Stimulated activated CD4-positive, alpha-beta T cell treated with anti-CD3 and anti-CD28 coated beads, Interleukin-1b, Interleukin-23, amount 100 ng/mL, for 4 hours (primary cell): ENCODE data around the gene DNAJC25.
"Not testable (repeated sequence)": the region's sequence is repeated elsewhere in the genome, so short reads cannot be mapped to it uniquely, and the experiment has no call there.

Experiments used
- DNase-seq, 2 donors: peaks; one replicate each; pipeline ENCODE4 v3.0.0-alpha.2; 2020; ENCODE audit warnings: low read depth in 2 of 2

Gene DNAJC25

GRCh38 chr9:111631214-111631971, at the start of gene DNAJC25:
Gene DNAJC25 (plus strand): TSS chr9:111631334. CDS start chr9:111631408, 74 bp downstream.
- peak; percentile 90 to 93 for DNase-seq

- DNase-seq, result no peak
These were observed 48.2 kb upstream of the DNAJC25 start for GRCh38 chr9:111582888-111583287.

GRCh38 chr9:111586378-111586777, 44.8 kb upstream of the DNAJC25 start:
- DNase-seq, result no peak

- no peak for DNase-seq
These were observed 42.3 kb upstream of the DNAJC25 start for GRCh38 chr9:111588846-111589245.

- DNase-seq, result peak; percentile 28 to 43
These were observed 33.0 kb upstream of the DNAJC25 start for GRCh38 chr9:111597852-111598732.

- no peak for DNase-seq
These were observed 32.4 kb upstream of the DNAJC25 start for GRCh38 chr9:111598733-111599091.

- peak in 1 of 2 donors; percentile 5 for DNase-seq
These were observed 31.8 kb upstream of the DNAJC25 start, which contains the start of gene PTGR1 for GRCh38 chr9:111599092-111599954. Gene PTGR1 (minus strand): TSS chr9:111599647. CDS start chr9:111597422, 2,225 bp downstream.

GRCh38 chr9:111599955-111600343, 31.2 kb upstream of the DNAJC25 start:
- no peak for DNase-seq

- DNase-seq, result no peak
These were observed 29.7 kb upstream of the DNAJC25 start for GRCh38 chr9:111601237-111602018.

- DNase-seq, result no peak
These were observed 28.1 kb upstream of the DNAJC25 start for GRCh38 chr9:111603041-111603440.

- DNase-seq, result no peak
These were observed 27.0 kb upstream of the DNAJC25 start for GRCh38 chr9:111604054-111604615.

- no peak for DNase-seq
These were observed 26.0 kb upstream of the DNAJC25 start for GRCh38 chr9:111605041-111605559.

GRCh38 chr9:111610149-111610548, 21.0 kb upstream of the DNAJC25 start:
- no peak for DNase-seq

- DNase-seq, result no peak
These were observed 20.3 kb upstream of the DNAJC25 start for GRCh38 chr9:111610845-111611244.

- no peak for DNase-seq
These were observed 17.6 kb upstream of the DNAJC25 start for GRCh38 chr9:111613436-111614040.

- DNase-seq, result no peak
These were observed 15.2 kb upstream of the DNAJC25 start for GRCh38 chr9:111615928-111616327.

GRCh38 chr9:111617349-111617748, 13.8 kb upstream of the DNAJC25 start:
- DNase-seq, result not testable (repeated sequence)

- no peak for DNase-seq
These were observed 9.1 kb upstream of the DNAJC25 start for GRCh38 chr9:111621895-111622480.

GRCh38 chr9:111622626-111623025, 8.5 kb upstream of the DNAJC25 start:
- DNase-seq, result no peak
